ENCODE measurements around the gene MAP1LC3B2. TPM values are rescaled to one million over a fixed set of nuclear protein-coding genes. Genes with fewer than 3 reads are reported as not detected.

MAP1LC3B2 gene
- total RNA-seq = 0.29 and 1.1 TPM in 2 replicates

DNA sequence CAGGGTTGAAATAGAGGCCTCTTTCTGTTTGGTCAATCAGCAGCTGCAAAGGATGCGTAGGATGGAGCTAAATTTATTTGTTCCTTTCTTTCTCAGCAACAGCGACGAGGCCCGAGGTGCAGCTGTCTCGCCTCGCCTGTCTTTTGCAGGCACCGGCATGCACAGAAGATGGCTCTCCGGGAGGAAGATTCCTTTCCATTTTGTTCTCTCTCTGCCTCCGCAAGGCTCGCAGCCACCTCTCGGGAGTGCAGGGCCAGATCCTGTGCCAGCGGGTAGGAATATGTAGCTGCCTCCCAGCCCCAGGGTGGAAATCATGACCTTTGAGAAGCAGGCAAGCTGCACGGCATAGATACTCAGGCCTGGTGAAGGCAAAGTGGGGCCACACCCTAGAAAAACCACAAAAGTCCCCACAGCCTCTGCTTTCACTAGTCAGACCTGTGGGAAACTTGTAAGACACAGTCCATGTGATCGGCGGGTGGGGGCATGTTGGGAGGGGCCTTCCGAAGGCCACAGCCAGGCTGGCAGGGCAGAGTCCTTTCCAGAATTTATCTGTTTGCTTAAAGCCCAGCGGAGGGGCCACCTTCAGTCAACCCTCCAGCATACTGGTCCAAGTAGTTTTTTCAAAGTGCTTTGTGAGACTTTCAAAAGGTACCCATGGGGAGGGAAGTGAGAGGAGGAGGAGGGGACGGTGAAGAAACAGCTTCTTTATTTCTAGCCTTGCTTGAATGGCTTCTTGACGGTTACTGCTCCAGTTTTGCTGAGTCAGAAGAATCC lies at the start of gene MAP1LC3B2:
TSS of gene MAP1LC3B2 (plus strand) at position 220 of the 774 bp plus-strand sequence. CDS start 16,562 bp downstream, outside the sequence.
- peak within 1 kb of the TSS; percentile 63 for H3K4me2 ChIP-seq (ENCODE audit: insufficient read depth, low read length)
- peaks cover 18% of the 10 kb centered on the region for H3K4me1 ChIP-seq (ENCODE audit: insufficient read depth, low read length)
- DNase-seq (ENCODE audit: insufficient read length, low spot score, missing footprints) = peak; percentile 88
- H2AFZ ChIP-seq (ENCODE audit: low read length) = peak within 1 kb of the TSS; percentile 91
- no peaks in the 10 kb centered on the region for H3K27me3 ChIP-seq (ENCODE audit: insufficient read depth, low read length)
- TF ChIP-seq, protein P1, sequence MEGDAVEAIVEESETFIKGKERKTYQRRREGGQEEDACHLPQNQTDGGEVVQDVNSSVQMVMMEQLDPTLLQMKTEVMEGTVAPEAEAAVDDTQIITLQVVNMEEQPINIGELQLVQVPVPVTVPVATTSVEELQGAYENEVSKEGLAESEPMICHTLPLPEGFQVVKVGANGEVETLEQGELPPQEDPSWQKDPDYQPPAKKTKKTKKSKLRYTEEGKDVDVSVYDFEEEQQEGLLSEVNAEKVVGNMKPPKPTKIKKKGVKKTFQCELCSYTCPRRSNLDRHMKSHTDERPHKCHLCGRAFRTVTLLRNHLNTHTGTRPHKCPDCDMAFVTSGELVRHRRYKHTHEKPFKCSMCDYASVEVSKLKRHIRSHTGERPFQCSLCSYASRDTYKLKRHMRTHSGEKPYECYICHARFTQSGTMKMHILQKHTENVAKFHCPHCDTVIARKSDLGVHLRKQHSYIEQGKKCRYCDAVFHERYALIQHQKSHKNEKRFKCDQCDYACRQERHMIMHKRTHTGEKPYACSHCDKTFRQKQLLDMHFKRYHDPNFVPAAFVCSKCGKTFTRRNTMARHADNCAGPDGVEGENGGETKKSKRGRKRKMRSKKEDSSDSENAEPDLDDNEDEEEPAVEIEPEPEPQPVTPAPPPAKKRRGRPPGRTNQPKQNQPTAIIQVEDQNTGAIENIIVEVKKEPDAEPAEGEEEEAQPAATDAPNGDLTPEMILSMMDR (IDR thresholded peaks at IDR 0.05; ENCODE audit: extremely low read depth, low read depth, low read length) = no peak
- no peak within 1 kb of the TSS for H3K4me3 ChIP-seq (ENCODE audit: insufficient read depth, low read length)
- H3K9me3 ChIP-seq (ENCODE audit: low read depth, low read length) = no peaks in the 10 kb centered on the region
- no peaks in the 10 kb centered on the region for H3K36me3 ChIP-seq (ENCODE audit: insufficient read depth, low read length)
- H4K20me1 ChIP-seq (ENCODE audit: insufficient read depth, low read length) = no peaks in the 10 kb centered on the region
- H3K79me2 ChIP-seq (ENCODE audit: insufficient read depth, low read length) = no peaks in the 10 kb centered on the region
- peak within 1 kb of the TSS; percentile 69 for H3K27ac ChIP-seq (ENCODE audit: low read depth, low read length)

DNA sequence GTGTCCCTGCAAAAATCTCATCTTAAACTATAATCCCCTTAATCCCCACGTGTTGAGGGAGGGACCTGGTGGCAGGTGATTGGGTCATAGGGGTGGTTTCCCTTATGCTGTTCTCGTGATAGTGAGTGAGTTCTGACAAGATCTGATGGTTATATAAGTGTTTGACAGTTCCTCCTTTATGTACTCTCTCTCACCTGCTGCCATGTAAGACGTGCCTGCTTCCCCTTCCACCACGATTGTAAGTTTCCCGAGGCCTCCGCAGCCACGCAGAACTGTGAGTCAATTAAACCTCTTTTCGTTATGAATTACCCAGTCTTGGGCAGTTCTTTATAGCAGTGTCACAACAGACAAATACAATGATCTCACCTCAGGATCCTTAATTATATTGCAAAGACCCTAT lies 45.2 kb upstream of the MAP1LC3B2 start:
- TF ChIP-seq, protein P1 (IDR thresholded peaks at IDR 0.05; ENCODE audit: extremely low read depth, low read depth, low read length) = no peak
- Histone ChIP-seq H3K27me3 (ENCODE audit: insufficient read depth, low read length) (no peaks in the 10 kb centered on the region), H4K20me1 (ENCODE audit: insufficient read depth, low read length) (no peaks in the 10 kb centered on the region), H3K27ac (ENCODE audit: low read depth, low read length) (no peak overlapping the region), H3K9me3 (ENCODE audit: low read depth, low read length) (no peaks in the 10 kb centered on the region), H3K36me3 (ENCODE audit: insufficient read depth, low read length) (no peaks in the 10 kb centered on the region), H2AFZ (ENCODE audit: low read length) (no peak overlapping the region), H3K4me1 (ENCODE audit: insufficient read depth, low read length) (no peaks in the 10 kb centered on the region), H3K4me3 (ENCODE audit: insufficient read depth, low read length) (no peak overlapping the region), H3K79me2 (ENCODE audit: insufficient read depth, low read length) (no peaks in the 10 kb centered on the region), H3K4me2 (ENCODE audit: insufficient read depth, low read length) (no peak overlapping the region)
- no peak for DNase-seq (ENCODE audit: insufficient read length, low spot score, missing footprints)

DNA sequence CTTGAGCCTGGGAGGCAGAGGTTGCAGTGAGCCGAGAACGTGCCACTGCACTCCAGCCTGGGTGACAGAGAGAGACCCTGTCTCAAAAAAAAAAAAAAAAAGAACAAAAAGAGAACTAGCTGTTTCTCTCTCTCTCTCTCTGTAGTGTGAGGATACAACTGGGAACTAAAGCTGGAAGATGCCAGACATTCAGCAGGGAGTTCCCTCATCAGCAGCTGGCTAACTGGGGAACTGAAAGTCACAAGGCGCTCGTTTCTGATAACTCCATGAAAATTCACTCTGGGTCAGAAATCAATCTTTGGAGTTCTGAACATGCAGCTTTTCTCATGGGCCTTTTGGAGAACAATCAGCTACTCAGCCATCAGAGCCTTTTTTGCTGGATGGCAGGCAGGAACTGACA lies 43.5 kb upstream of the MAP1LC3B2 start:
- Histone ChIP-seq H3K36me3 (ENCODE audit: insufficient read depth, low read length) (no peaks in the 10 kb centered on the region), H3K27me3 (ENCODE audit: insufficient read depth, low read length) (no peaks in the 10 kb centered on the region), H3K27ac (ENCODE audit: low read depth, low read length) (no peak overlapping the region), H3K79me2 (ENCODE audit: insufficient read depth, low read length) (no peaks in the 10 kb centered on the region), H4K20me1 (ENCODE audit: insufficient read depth, low read length) (no peaks in the 10 kb centered on the region), H2AFZ (ENCODE audit: low read length) (no peak overlapping the region), H3K4me2 (ENCODE audit: insufficient read depth, low read length) (no peak overlapping the region), H3K4me3 (ENCODE audit: insufficient read depth, low read length) (no peak overlapping the region), H3K4me1 (ENCODE audit: insufficient read depth, low read length) (peaks cover 2% of the 10 kb centered on the region), H3K9me3 (ENCODE audit: low read depth, low read length) (no peaks in the 10 kb centered on the region)
- TF ChIP-seq, protein P1 (IDR thresholded peaks at IDR 0.05; ENCODE audit: extremely low read depth, low read depth, low read length) = no peak
- DNase-seq (ENCODE audit: insufficient read length, low spot score, missing footprints) = no peak

DNA sequence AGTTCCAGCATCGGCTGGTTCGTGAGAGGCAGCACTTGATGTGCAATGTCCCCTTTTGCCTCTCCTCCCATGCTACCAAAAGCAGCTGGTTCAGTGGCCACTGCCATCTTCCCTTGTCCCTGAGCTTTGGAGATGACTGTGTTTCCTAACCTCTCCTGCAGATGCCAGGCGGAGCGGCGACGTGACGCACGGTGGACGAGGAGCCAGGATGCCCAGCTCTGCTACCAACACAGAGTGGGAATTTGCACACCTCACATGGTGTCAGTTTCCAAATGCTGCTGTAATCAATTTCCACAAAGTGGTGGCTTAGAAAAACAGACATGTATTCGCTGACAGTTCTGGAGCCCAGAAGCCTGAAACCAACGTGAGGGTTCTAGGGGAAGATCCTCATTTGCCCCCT lies 42.5 kb upstream of the MAP1LC3B2 start:
- Histone ChIP-seq H2AFZ (ENCODE audit: low read length) (no peak overlapping the region), H3K36me3 (ENCODE audit: insufficient read depth, low read length) (no peaks in the 10 kb centered on the region), H3K4me1 (ENCODE audit: insufficient read depth, low read length) (peaks cover 11% of the 10 kb centered on the region), H3K4me3 (ENCODE audit: insufficient read depth, low read length) (no peak overlapping the region), H3K4me2 (ENCODE audit: insufficient read depth, low read length) (no peak overlapping the region), H4K20me1 (ENCODE audit: insufficient read depth, low read length) (no peaks in the 10 kb centered on the region), H3K27ac (ENCODE audit: low read depth, low read length) (no peak overlapping the region), H3K27me3 (ENCODE audit: insufficient read depth, low read length) (no peaks in the 10 kb centered on the region), H3K9me3 (ENCODE audit: low read depth, low read length) (no peaks in the 10 kb centered on the region), H3K79me2 (ENCODE audit: insufficient read depth, low read length) (no peaks in the 10 kb centered on the region)
- no peak for DNase-seq (ENCODE audit: insufficient read length, low spot score, missing footprints)
- TF ChIP-seq, protein P1 (IDR thresholded peaks at IDR 0.05; ENCODE audit: extremely low read depth, low read depth, low read length) = no peak
